K562 (cell line): ENCODE measurements around the gene OOEP. TPM values are rescaled to one million over a fixed set of nuclear protein-coding genes. Genes with fewer than 3 reads are reported as not detected.

Source experiments
- CBX8 ChIP-seq: fragments of 200-600 bp; sonication (generic); IDR thresholded peaks from 2 replicates; pipeline ENCODE4 v1.6.1; 2012; ENCODE audit warnings: borderline replicate concordance, mixed run types, low read depth, mild to moderate bottlenecking, moderate library complexity, mixed read lengths, low read length, control low read depth, inconsistent platforms; ENCODE audit not compliant: poor library complexity, severe bottlenecking; ENCODE audit errors: extremely low read depth
- CHD1 ChIP-seq: fragments of 200-600 bp; sonication (generic); IDR thresholded peaks from one replicate; pipeline ENCODE4 v1.6.1; 2012; ENCODE audit warnings: mild to moderate bottlenecking, moderate library complexity, low read length, inconsistent platforms
- CHD4 ChIP-seq: fragments of 200-600 bp; sonication (generic); IDR thresholded peaks from 3 replicates; pipeline ENCODE4 v1.6.1; 2012; ENCODE audit warnings: low read depth, mild to moderate bottlenecking, mixed read lengths, low read length, inconsistent platforms; ENCODE audit not compliant: insufficient read depth, insufficient replicate concordance, poor library complexity, severe bottlenecking
- EP300 ChIP-seq: IDR thresholded peaks from 2 replicates; pipeline ENCODE4 v1.6.1; 2012; ENCODE audit warnings: low read length, improper control_type of control experiment
- ESRRA ChIP-seq: fragments of 450-650 bp; IDR thresholded peaks from 2 replicates; pipeline ENCODE4 v1.6.1; 2014; ENCODE audit warnings: low read depth, mild to moderate bottlenecking, moderate library complexity, borderline replicate concordance
- GABPA ChIP-seq: fragments of 200-800 bp; sonication (Bioruptor generic); conservative IDR thresholded peaks from 2 replicates; pipeline ENCODE4 v1.6.1; 2016; ENCODE audit warnings: low read depth, missing genetic modification characterization, missing compliant biosample characterization
- GTF2B ChIP-seq: IDR thresholded peaks from 2 replicates; pipeline ENCODE4 v1.6.1; 2011; ENCODE audit not compliant: insufficient read length; ENCODE audit errors: extremely low read depth
- L3MBTL2 ChIP-seq: fragments of 450-650 bp; IDR thresholded peaks from 2 replicates; pipeline ENCODE4 v1.6.1; 2016; ENCODE audit warnings: mild to moderate bottlenecking, moderate library complexity
- NELFE ChIP-seq: IDR thresholded peaks from 2 replicates; pipeline ENCODE4 v1.6.1; 2011; ENCODE audit warnings: mild to moderate bottlenecking; ENCODE audit not compliant: insufficient read depth, insufficient read length
- NR3C1 ChIP-seq: sonication (generic); formaldehyde crosslinking; IDR thresholded peaks from 2 replicates; pipeline ENCODE4 v1.8.1; 2022; ENCODE audit warnings: missing genetic modification reagents
- RUNX1 ChIP-seq: sonication (generic); IDR thresholded peaks from 2 replicates; pipeline ENCODE4 v1.6.1; 2016; ENCODE audit warnings: antibody characterized with exemption, low read depth
- SMARCA4 ChIP-seq: fragments of 450-650 bp; IDR thresholded peaks from 2 replicates; pipeline ENCODE4 v1.6.1; 2016
- SUPT5H ChIP-seq: fragments of 450-650 bp; IDR thresholded peaks from 2 replicates; pipeline ENCODE4 v1.6.1; 2016
- TEAD1 ChIP-seq, 2 experiments: fragments of 450-650 bp in 1 of 2; sonication (generic) in 1 of 2; formaldehyde crosslinking; IDR thresholded peaks; 2 replicates each; pipeline versions ENCODE4 v1.4.0 to v1.8.0; 2020 to 2022; ENCODE audit warnings: mild to moderate bottlenecking in 2 of 2, missing genetic modification reagents in 1 of 2
- TRIM28 ChIP-seq: fragments of 450-650 bp; IDR thresholded peaks from 2 replicates; pipeline ENCODE4 v1.6.1; 2017
- ZC3H8 ChIP-seq: fragments of 450-650 bp; IDR thresholded peaks from 2 replicates; pipeline ENCODE4 v1.6.1; 2017
- ZKSCAN1 ChIP-seq: fragments of 150-350 bp; IDR thresholded peaks from 2 replicates; pipeline ENCODE4 v1.6.1; 2016; ENCODE audit warnings: low read depth, low read length
- ZNF174 ChIP-seq: fragments of 250-450 bp; sonication (Bioruptor Pico); IDR thresholded peaks from 2 replicates; pipeline ENCODE4 v1.4.0; 2020; ENCODE audit warnings: mild to moderate bottlenecking
- ZNF766 ChIP-seq: fragments of 200-800 bp; sonication (Bioruptor generic); conservative IDR thresholded peaks from 2 replicates; pipeline ENCODE4 v1.6.1; 2016; ENCODE audit warnings: missing genetic modification characterization, missing compliant biosample characterization
- polyA plus RNA-seq, 8 experiments: library from polyadenylated mRNA; depleted of rRNA in 4 of 8; stranded (reverse) in 5 of 8; unstranded in 3 of 8; fragments of >200 nt; fragmentation: Nextera tagmentation in 2 of 8; fragmentation: Illumina TruSeq in 1 of 8; extraction: Ambion mirVana in 2 of 8; extraction: Trizol in 1 of 8; gene quantifications; 2 replicates each; pipeline versions ENCODE4 v1.2.1 to v1.2.3, GENCODE V29; 2011 to 2014; ENCODE audit warnings: inconsistent platforms in 1 of 8, missing spikeins in 1 of 8
- total RNA-seq, 7 experiments: library from RNA; depleted of rRNA in 6 of 7; stranded (reverse); fragments of >200 nt in 6 of 7; fragmentation: Illumina TruSeq in 2 of 7; extraction: Trizol in 2 of 7; gene quantifications; 2 replicates each; pipeline versions ENCODE4 v1.2.1 to v1.2.3, GENCODE V29; 2011 to 2021; ENCODE audit warnings: low replicate concordance in 1 of 7
- TF ChIP-seq, protein P1 (sequence below): fragments of 200-800 bp; sonication (Bioruptor generic); IDR thresholded peaks from 2 replicates; pipeline ENCODE4 v1.6.1; 2017; ENCODE audit warnings: missing genetic modification characterization, missing compliant biosample characterization
- TF ChIP-seq, protein P2 (sequence below): fragments of 450-650 bp; IDR thresholded peaks from one replicate; pipeline ENCODE4 v1.6.1; 2018; ENCODE audit warnings: mild to moderate bottlenecking, moderate library complexity; ENCODE audit not compliant: partially characterized antibody
- TF ChIP-seq, protein P3 (sequence below), 2 experiments: fragments of 450-650 bp in 1 of 2; IDR thresholded peaks; 2 replicates each; pipeline ENCODE4 v1.6.1; 2011 to 2017; ENCODE audit warnings: low read depth in 2 of 2, antibody characterized with exemption in 1 of 2, borderline replicate concordance in 1 of 2, low read length in 1 of 2, mild to moderate bottlenecking in 1 of 2, mixed read lengths in 1 of 2; ENCODE audit not compliant: control insufficient read depth in 1 of 2

Gene OOEP
- total and polyA plus RNA-seq, 9 of the 15 experiments (the other 6 are each of a cell fraction or from before 2014, with no cell fraction given): not detected

DNA sequence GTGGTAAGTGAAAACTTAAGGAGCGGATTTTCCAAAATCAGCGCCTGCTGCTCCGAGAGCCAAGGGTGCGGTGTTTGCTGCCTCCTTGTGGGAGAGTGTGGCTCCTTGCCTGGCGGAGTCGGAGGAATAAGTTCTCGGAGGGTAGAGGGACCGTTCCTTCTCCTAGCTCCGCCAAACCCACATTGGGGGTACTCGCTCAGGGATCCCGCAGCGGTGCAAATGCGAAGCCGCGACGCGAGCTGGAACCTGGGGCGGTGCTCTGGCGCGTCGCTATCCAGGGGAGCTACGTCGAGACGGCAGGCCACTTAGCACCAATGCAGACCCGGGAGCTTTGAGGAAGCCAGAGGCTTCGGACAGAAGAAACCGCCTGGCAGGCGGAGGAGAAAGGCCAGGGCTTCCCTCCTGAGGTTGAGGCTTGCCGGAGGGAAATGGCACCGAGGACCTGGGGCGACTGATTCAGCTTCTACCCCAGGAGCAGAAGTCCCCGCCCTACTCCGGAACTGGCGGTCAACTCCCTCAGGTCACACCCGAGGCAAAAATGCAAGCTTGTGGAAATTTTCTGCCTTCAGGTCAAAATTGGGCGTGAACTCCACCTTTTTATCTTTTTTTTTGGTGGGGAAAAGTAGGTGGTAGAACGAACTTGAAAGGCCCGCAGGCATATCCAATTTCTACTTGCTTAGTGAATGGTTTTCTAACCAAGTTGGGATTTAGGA lies 19.3 kb upstream of the OOEP start (continued):
- no peak for TF ChIP-seq NR3C1
- TF ChIP-seq SMARCA4: peak; percentile 61
- 0 out of 4 replicates have a peak, but pooled peaks of 1 of the 2 experiments have one; percentile 66 for TF ChIP-seq TEAD1 (CRISPR knock-in tag; IDR thresholded peaks at IDR 0.05)
- peak; percentile 58 for TF ChIP-seq GTF2B
- TF ChIP-seq, protein P1, sequence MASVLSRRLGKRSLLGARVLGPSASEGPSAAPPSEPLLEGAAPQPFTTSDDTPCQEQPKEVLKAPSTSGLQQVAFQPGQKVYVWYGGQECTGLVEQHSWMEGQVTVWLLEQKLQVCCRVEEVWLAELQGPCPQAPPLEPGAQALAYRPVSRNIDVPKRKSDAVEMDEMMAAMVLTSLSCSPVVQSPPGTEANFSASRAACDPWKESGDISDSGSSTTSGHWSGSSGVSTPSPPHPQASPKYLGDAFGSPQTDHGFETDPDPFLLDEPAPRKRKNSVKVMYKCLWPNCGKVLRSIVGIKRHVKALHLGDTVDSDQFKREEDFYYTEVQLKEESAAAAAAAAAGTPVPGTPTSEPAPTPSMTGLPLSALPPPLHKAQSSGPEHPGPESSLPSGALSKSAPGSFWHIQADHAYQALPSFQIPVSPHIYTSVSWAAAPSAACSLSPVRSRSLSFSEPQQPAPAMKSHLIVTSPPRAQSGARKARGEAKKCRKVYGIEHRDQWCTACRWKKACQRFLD: 0 out of 2 replicates have a peak, but pooled peaks have one; percentile 55
- TF ChIP-seq TRIM28: peak; percentile 57; the same call in 1 of the 2 replicates
- peak; percentile 33; the same call in 1 of the 2 replicates for TF ChIP-seq EP300
- TF ChIP-seq ZNF174 (CRISPR knock-in tag): no peak
- TF ChIP-seq, protein P2, sequence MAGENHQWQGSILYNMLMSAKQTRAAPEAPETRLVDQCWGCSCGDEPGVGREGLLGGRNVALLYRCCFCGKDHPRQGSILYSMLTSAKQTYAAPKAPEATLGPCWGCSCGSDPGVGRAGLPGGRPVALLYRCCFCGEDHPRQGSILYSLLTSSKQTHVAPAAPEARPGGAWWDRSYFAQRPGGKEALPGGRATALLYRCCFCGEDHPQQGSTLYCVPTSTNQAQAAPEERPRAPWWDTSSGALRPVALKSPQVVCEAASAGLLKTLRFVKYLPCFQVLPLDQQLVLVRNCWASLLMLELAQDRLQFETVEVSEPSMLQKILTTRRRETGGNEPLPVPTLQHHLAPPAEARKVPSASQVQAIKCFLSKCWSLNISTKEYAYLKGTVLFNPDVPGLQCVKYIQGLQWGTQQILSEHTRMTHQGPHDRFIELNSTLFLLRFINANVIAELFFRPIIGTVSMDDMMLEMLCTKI: no peak
- TF ChIP-seq NELFE: no peak
- TF ChIP-seq L3MBTL2: peak; percentile 95
- no peak for TF ChIP-seq CHD4
- no peak for TF ChIP-seq CHD1
- TF ChIP-seq GABPA (tag): no peak; the same call in 1 of the 2 replicates
- TF ChIP-seq ZC3H8: no peak
- TF ChIP-seq ZKSCAN1: no peak
- peak; percentile 80 for TF ChIP-seq ZNF766
- TF ChIP-seq ESRRA: peak; percentile 48; the same call in 1 of the 2 replicates
- no peak for TF ChIP-seq RUNX1
- TF ChIP-seq CBX8: no peak
- peak; percentile 90 for TF ChIP-seq SUPT5H
- TF ChIP-seq, protein P3, sequence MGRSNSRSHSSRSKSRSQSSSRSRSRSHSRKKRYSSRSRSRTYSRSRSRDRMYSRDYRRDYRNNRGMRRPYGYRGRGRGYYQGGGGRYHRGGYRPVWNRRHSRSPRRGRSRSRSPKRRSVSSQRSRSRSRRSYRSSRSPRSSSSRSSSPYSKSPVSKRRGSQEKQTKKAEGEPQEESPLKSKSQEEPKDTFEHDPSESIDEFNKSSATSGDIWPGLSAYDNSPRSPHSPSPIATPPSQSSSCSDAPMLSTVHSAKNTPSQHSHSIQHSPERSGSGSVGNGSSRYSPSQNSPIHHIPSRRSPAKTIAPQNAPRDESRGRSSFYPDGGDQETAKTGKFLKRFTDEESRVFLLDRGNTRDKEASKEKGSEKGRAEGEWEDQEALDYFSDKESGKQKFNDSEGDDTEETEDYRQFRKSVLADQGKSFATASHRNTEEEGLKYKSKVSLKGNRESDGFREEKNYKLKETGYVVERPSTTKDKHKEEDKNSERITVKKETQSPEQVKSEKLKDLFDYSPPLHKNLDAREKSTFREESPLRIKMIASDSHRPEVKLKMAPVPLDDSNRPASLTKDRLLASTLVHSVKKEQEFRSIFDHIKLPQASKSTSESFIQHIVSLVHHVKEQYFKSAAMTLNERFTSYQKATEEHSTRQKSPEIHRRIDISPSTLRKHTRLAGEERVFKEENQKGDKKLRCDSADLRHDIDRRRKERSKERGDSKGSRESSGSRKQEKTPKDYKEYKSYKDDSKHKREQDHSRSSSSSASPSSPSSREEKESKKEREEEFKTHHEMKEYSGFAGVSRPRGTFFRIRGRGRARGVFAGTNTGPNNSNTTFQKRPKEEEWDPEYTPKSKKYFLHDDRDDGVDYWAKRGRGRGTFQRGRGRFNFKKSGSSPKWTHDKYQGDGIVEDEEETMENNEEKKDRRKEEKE (IDR thresholded peaks at IDR 0.05; ENCODE audit: borderline replicate concordance in 1 of 2, control insufficient read depth in 1 of 2, low read depth in 2 of 2, low read length in 1 of 2): no peak
